ENCODE results near the gene ZIC3.

ZIC3 gene

GRCh38 chrX:137563681-137564651 lies 2.0 kb upstream of the ZIC3 start:
- Histone ChIP-seq H3K4me1 (ENCODE audit: insufficient read depth, low read length) (no peaks in the 10 kb centered on the region), H3K36me3 (ENCODE audit: insufficient read depth, low read length) (no peaks in the 10 kb centered on the region), H3K4me3 (ENCODE audit: low read depth in 1 of 2, low read length in 2 of 2) (no peak overlapping the region), H3K9me3 (ENCODE audit: low read length) (peaks cover 4% of the 10 kb centered on the region), H3K9ac (ENCODE audit: low read length) (no peak overlapping the region), H3K27me3 (ENCODE audit: control insufficient read depth in 1 of 2, insufficient read depth in 2 of 2, low read length in 2 of 2) (peaks cover 48 to 84% of the 10 kb centered on the region in 2 donors), H3K27ac (ENCODE audit: low read depth, low read length) (no peak overlapping the region)

GRCh38 chrX:137565318-137565904 lies 516 bp upstream of the ZIC3 start:
- H3K9ac ChIP-seq (ENCODE audit: low read length): no peak overlapping the region
- peaks cover 4% of the 10 kb centered on the region for H3K9me3 ChIP-seq (ENCODE audit: low read length)
- no peaks in the 10 kb centered on the region for H3K36me3 ChIP-seq (ENCODE audit: insufficient read depth, low read length)
- H3K27ac ChIP-seq (ENCODE audit: low read depth, low read length): no peak overlapping the region
- H3K27me3 ChIP-seq (ENCODE audit: control insufficient read depth in 1 of 2, insufficient read depth in 2 of 2, low read length in 2 of 2): peaks cover 53 to 95% of the 10 kb centered on the region in 2 donors
- peak overlapping the region; percentile 36 to 58 for H3K4me3 ChIP-seq (ENCODE audit: low read depth in 1 of 2, low read length in 2 of 2)
- H3K4me1 ChIP-seq (ENCODE audit: insufficient read depth, low read length): no peaks in the 10 kb centered on the region

GRCh38 chrX:137566746-137567679 lies 1.1 kb downstream of the ZIC3 start:
- H3K36me3 ChIP-seq (ENCODE audit: insufficient read depth, low read length): no peaks in the 10 kb centered on the region
- H3K9ac ChIP-seq (ENCODE audit: low read length): no peak overlapping the region
- H3K4me1 ChIP-seq (ENCODE audit: insufficient read depth, low read length): no peaks in the 10 kb centered on the region
- peaks cover 56 to 90% of the 10 kb centered on the region in 2 donors for H3K27me3 ChIP-seq (ENCODE audit: control insufficient read depth in 1 of 2, insufficient read depth in 2 of 2, low read length in 2 of 2)
- peaks cover 4% of the 10 kb centered on the region for H3K9me3 ChIP-seq (ENCODE audit: low read length)
- no peak overlapping the region for H3K27ac ChIP-seq (ENCODE audit: low read depth, low read length)
- H3K4me3 ChIP-seq (ENCODE audit: low read depth in 1 of 2, low read length in 2 of 2): peak overlapping the region in 1 of 2 donors; percentile 58

GRCh38 chrX:137567682-137568232 lies 1.8 kb downstream of the ZIC3 start:
- Histone ChIP-seq H3K36me3 (ENCODE audit: insufficient read depth, low read length) (no peaks in the 10 kb centered on the region), H3K27me3 (ENCODE audit: control insufficient read depth in 1 of 2, insufficient read depth in 2 of 2, low read length in 2 of 2) (peaks cover 53 to 83% of the 10 kb centered on the region in 2 donors), H3K4me3 (ENCODE audit: low read depth in 1 of 2, low read length in 2 of 2) (no peak overlapping the region)

GRCh38 chrX:137568741-137569469 lies 3.0 kb downstream of the ZIC3 start:
- Histone ChIP-seq H3K4me3 (ENCODE audit: low read depth in 1 of 2, low read length in 2 of 2) (no peak overlapping the region), H3K27ac (ENCODE audit: low read depth, low read length) (no peak overlapping the region), H3K36me3 (ENCODE audit: insufficient read depth, low read length) (no peaks in the 10 kb centered on the region), H3K4me1 (ENCODE audit: insufficient read depth, low read length) (no peaks in the 10 kb centered on the region), H3K27me3 (ENCODE audit: control insufficient read depth in 1 of 2, insufficient read depth in 2 of 2, low read length in 2 of 2) (peaks cover 42 to 82% of the 10 kb centered on the region in 2 donors), H3K9ac (ENCODE audit: low read length) (no peak overlapping the region), H3K9me3 (ENCODE audit: low read length) (peaks cover 4% of the 10 kb centered on the region)

More at GRCh38 chrX:137567682-137568232, 1.8 kb downstream of the ZIC3 start:
- Histone ChIP-seq H3K9me3 (ENCODE audit: low read length) (peaks cover 4% of the 10 kb centered on the region), H3K9ac (ENCODE audit: low read length) (no peak overlapping the region), H3K27ac (ENCODE audit: low read depth, low read length) (no peak overlapping the region), H3K4me1 (ENCODE audit: insufficient read depth, low read length) (no peaks in the 10 kb centered on the region)

GRCh38 chrX:137569470-137569891 lies 3.6 kb downstream of the ZIC3 start:
- H3K9me3 ChIP-seq (ENCODE audit: low read length): peaks cover 4% of the 10 kb centered on the region
- no peaks in the 10 kb centered on the region for H3K36me3 ChIP-seq (ENCODE audit: insufficient read depth, low read length)
- no peak overlapping the region for H3K27ac ChIP-seq (ENCODE audit: low read depth, low read length)
- no peaks in the 10 kb centered on the region for H3K4me1 ChIP-seq (ENCODE audit: insufficient read depth, low read length)
- no peak overlapping the region for H3K4me3 ChIP-seq (ENCODE audit: low read depth in 1 of 2, low read length in 2 of 2)
- no peak overlapping the region for H3K9ac ChIP-seq (ENCODE audit: low read length)
- peaks cover 42 to 82% of the 10 kb centered on the region in 2 donors for H3K27me3 ChIP-seq (ENCODE audit: control insufficient read depth in 1 of 2, insufficient read depth in 2 of 2, low read length in 2 of 2)

GRCh38 chrX:137573324-137574101 lies 7.6 kb downstream of the ZIC3 start:
- Histone ChIP-seq H3K36me3 (ENCODE audit: insufficient read depth, low read length) (no peaks in the 10 kb centered on the region), H3K4me3 (ENCODE audit: low read depth in 1 of 2, low read length in 2 of 2) (no peak overlapping the region), H3K27ac (ENCODE audit: low read depth, low read length) (no peak overlapping the region), H3K9ac (ENCODE audit: low read length) (no peak overlapping the region), H3K4me1 (ENCODE audit: insufficient read depth, low read length) (no peaks in the 10 kb centered on the region), H3K27me3 (ENCODE audit: control insufficient read depth in 1 of 2, insufficient read depth in 2 of 2, low read length in 2 of 2) (peaks cover 40 to 65% of the 10 kb centered on the region in 2 donors), H3K9me3 (ENCODE audit: low read length) (peaks cover 4% of the 10 kb centered on the region)

GRCh38 chrX:137574102-137574783 lies 8.3 kb downstream of the ZIC3 start:
- Histone ChIP-seq H3K4me1 (ENCODE audit: insufficient read depth, low read length) (no peaks in the 10 kb centered on the region), H3K27me3 (ENCODE audit: control insufficient read depth in 1 of 2, insufficient read depth in 2 of 2, low read length in 2 of 2) (peaks cover 39 to 60% of the 10 kb centered on the region in 2 donors), H3K4me3 (ENCODE audit: low read depth in 1 of 2, low read length in 2 of 2) (no peak overlapping the region), H3K9ac (ENCODE audit: low read length) (no peak overlapping the region), H3K27ac (ENCODE audit: low read depth, low read length) (no peak overlapping the region), H3K9me3 (ENCODE audit: low read length) (peaks cover 4% of the 10 kb centered on the region), H3K36me3 (ENCODE audit: insufficient read depth, low read length) (no peaks in the 10 kb centered on the region)

GRCh38 chrX:137574784-137575293 lies 8.9 kb downstream of the ZIC3 start:
- H3K27me3 ChIP-seq (ENCODE audit: control insufficient read depth in 1 of 2, insufficient read depth in 2 of 2, low read length in 2 of 2): peaks cover 36 to 54% of the 10 kb centered on the region in 2 donors
- H3K4me1 ChIP-seq (ENCODE audit: insufficient read depth, low read length): no peaks in the 10 kb centered on the region
- H3K9me3 ChIP-seq (ENCODE audit: low read length): peaks cover 4% of the 10 kb centered on the region
- no peaks in the 10 kb centered on the region for H3K36me3 ChIP-seq (ENCODE audit: insufficient read depth, low read length)
- H3K9ac ChIP-seq (ENCODE audit: low read length): no peak overlapping the region
- no peak overlapping the region for H3K27ac ChIP-seq (ENCODE audit: low read depth, low read length)
- H3K4me3 ChIP-seq (ENCODE audit: low read depth in 1 of 2, low read length in 2 of 2): no peak overlapping the region

All from muscle layer of colon (tissue), 2 donors.